ENCODE results near the gene ULBP3. TPM values are rescaled to one million over a fixed set of nuclear protein-coding genes. Genes with fewer than 3 reads are reported as not detected.

Gene ULBP3
- total and polyA plus RNA-seq, 12 donors: 0.52 to 2.1 (median 1.1) TPM; not detected in 1

Other genes with a start within 250 kb of the ULBP3 start
- 10 to 100 TPM in 9 of 10 donors, 1 to 10 TPM in 1; 7.6 to 21.0 (median 15.3) TPM for gene LRP11, start 204.8 kb downstream of the ULBP3 start, total RNA-seq
- 1 to 10 TPM in 1 of 2 donors, under 1 TPM in 1; 0.51 to 5.2 TPM for gene LRP11, start 204.8 kb downstream of the ULBP3 start, polyA plus RNA-seq
- gene RAET1E, start 171.0 kb downstream of the ULBP3 start, total RNA-seq: 1 to 10 TPM in 1 of 10 donors, under 1 TPM in 6, not detected in 3; 0.15 to 1.4 (median 0.48) TPM
- under 1 TPM; 0.29 to 0.33 TPM for gene RAET1E, start 171.0 kb downstream of the ULBP3 start, polyA plus RNA-seq
- gene RAET1G, start 146.0 kb downstream of the ULBP3 start, total RNA-seq: under 1 TPM in 3 of 10 donors, not detected in 7; 0.21 to 0.37 (median 0.36) TPM
- under 1 TPM in 1 of 2 donors, not detected in 1; 0.32 TPM for gene RAET1G, start 146.0 kb downstream of the ULBP3 start, polyA plus RNA-seq
- gene ULBP2, start 127.1 kb downstream of the ULBP3 start, total RNA-seq: 1 to 10 TPM in 5 of 10 donors, under 1 TPM in 5; 0.46 to 2.4 (median 1.0) TPM
- 1 to 10 TPM in 1 of 2 donors, not detected in 1; 2.7 TPM for gene ULBP2, start 127.1 kb downstream of the ULBP3 start, polyA plus RNA-seq
- gene ULBP1, start 105.2 kb downstream of the ULBP3 start, total RNA-seq: under 1 TPM; 0.13 to 0.46 (median 0.23) TPM
- under 1 TPM; 0.07 to 0.32 TPM for gene ULBP1, start 105.2 kb downstream of the ULBP3 start, polyA plus RNA-seq
- gene RAET1L, start 43.6 kb downstream of the ULBP3 start, total RNA-seq: not detected
- gene RAET1L, start 43.6 kb downstream of the ULBP3 start, polyA plus RNA-seq: under 1 TPM in 1 of 2 donors, not detected in 1; 0.03 TPM
- gene PPP1R14C, start 73.9 kb upstream of the ULBP3 start, total RNA-seq: 100 to 1,000 TPM in 4 of 10 donors, 10 to 100 TPM in 6; 75.9 to 145 (median 95.6) TPM
- gene PPP1R14C, start 73.9 kb upstream of the ULBP3 start, polyA plus RNA-seq: 10 to 100 TPM; 22.6 to 41.9 TPM

All from heart right ventricle (tissue), 12 donors.